Esophagus (tissue), 2 donors: ENCODE results near the gene SLC35F1. TPM values are rescaled to one million over a fixed set of nuclear protein-coding genes. Genes with fewer than 3 reads are reported as not detected.

Experiments
- H3K27ac ChIP-seq, 2 donors: one replicate each; pipeline ENCODE4 v1.5.1; 2013; ENCODE audit warnings: low read depth in 2 of 2, mild to moderate bottlenecking in 2 of 2, inconsistent platforms in 1 of 2, low read length in 1 of 2, moderate library complexity in 1 of 2
- H3K27me3 ChIP-seq, 2 donors: one replicate each; pipeline ENCODE4 v1.6.1; 2013; ENCODE audit warnings: low read length in 2 of 2, control low read depth in 1 of 2, mild to moderate bottlenecking in 1 of 2; ENCODE audit not compliant: insufficient read depth in 2 of 2, control insufficient read depth in 1 of 2
- H3K36me3 ChIP-seq, 2 donors: one replicate each; pipeline ENCODE4 v1.6.1; 2013; ENCODE audit warnings: low read length in 1 of 2; ENCODE audit not compliant: control insufficient read depth in 2 of 2, insufficient read depth in 2 of 2
- H3K4me1 ChIP-seq, 2 donors: one replicate each; pipeline ENCODE4 v1.6.1; 2013; ENCODE audit warnings: low read length in 1 of 2; ENCODE audit not compliant: control insufficient read depth in 2 of 2, insufficient read depth in 2 of 2
- H3K4me3 ChIP-seq, 2 donors: one replicate each; pipeline ENCODE4 v1.5.1; 2013; ENCODE audit warnings: low read length in 2 of 2, mild to moderate bottlenecking in 2 of 2, low read depth in 1 of 2, moderate library complexity in 1 of 2
- H3K9me3 ChIP-seq, 2 donors: one replicate each; pipeline ENCODE4 v1.6.1; 2013; ENCODE audit warnings: mild to moderate bottlenecking in 2 of 2, low read depth in 1 of 2, low read length in 1 of 2, moderate library complexity in 1 of 2; ENCODE audit not compliant: control insufficient read depth in 2 of 2, insufficient read depth in 1 of 2
- WGBS, 2 donors: extraction: QIAGEN DNeasy Blood & Tissue Kit; methylation state at CpG; one replicate each; pipeline ENCODE4 v1.1.7; 2013; 5-methylcytosine and 5-hydroxymethylcytosine counted together
- polyA plus RNA-seq, 2 donors: library from polyadenylated mRNA; stranded (reverse); fragments of 200-250 nt; gene quantifications; one replicate each; pipeline ENCODE4 v1.2.3, GENCODE V29; 2013
- donor health status: healthy with polysubstance abuse.
- donor health status: Bipolar disorder and iron deficiency.

SLC35F1 gene
- polyA plus RNA-seq, 2 donors, result 0.08 to 0.13 TPM

DNA sequence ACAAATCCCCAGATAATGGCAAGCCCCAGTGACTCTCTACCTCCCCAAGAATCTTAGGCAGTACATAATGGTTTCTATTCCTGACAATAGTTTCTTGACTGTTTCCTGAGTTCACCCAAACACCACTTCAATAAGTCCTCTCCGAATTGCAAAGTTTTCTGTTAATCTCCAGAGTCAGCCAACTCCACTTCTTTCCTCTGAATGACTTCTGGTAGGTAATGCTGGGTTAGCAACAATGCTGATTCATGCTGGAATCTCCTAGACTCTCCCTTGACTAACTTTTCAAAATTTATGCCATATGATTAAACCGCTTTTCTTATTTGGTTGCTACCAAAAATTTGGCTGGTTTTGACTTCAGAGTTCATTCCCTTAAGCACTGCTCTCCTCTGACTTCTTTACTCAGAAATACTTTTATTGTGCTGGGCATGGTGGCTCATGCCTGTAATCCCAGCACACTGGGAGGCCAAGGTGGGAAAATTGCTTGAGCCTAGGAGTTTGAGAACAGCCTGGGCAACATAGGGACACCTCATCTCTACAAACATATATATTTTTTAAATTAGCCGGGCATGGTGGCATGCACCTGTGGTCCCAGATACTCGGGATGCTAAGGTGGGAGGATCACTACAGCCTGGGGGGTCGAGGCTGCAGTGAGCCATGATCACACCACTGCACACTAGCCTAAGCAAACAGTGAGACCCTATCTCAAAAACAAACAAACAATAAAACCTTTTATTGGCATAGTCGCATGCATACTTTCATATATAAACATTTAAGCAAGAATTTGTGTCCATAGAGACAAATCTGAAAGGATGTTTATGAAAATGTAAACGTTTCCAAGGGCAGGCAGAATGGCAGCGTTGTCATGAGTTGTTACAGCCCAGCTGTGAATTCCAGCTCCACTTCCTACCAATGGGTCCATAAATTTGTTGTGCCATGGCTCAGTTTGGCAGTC lies 391.7 kb downstream of the SLC35F1 start:
- 52 to 54% methylated on average over 8 of the region's 8 CpGs for WGBS, 2 donors
- no peaks in the 10 kb centered on the region for H3K36me3 ChIP-seq
- H3K27me3 ChIP-seq, result no peaks in the 10 kb centered on the region
- H3K4me3 ChIP-seq, result no peak overlapping the region
- H3K9me3 ChIP-seq, result no peaks in the 10 kb centered on the region
- H3K4me1 ChIP-seq, result no peaks in the 10 kb centered on the region
- no peak overlapping the region for H3K27ac ChIP-seq

DNA sequence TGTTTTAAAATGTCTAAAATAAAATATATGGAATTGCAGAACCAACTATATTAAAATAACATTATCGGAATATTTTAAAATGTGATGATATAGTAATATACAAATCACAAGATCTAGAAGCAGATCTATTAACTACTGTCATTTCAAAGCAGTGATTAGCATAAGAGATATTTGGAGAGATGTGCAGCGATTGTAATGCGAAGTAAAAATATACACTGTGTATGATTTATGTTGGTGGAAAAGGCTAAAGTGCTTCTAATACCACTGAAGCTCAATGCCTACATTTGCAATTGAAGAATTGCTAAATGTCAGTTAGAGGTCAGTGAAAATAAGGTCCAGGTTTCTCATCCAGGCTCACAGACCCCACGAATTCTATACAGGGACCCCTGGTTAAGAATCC lies 392.4 kb downstream of the SLC35F1 start:
- Histone ChIP-seq H3K27me3 (no peaks in the 10 kb centered on the region), H3K36me3 (no peaks in the 10 kb centered on the region), H3K4me1 (no peaks in the 10 kb centered on the region), H3K27ac (no peak overlapping the region), H3K9me3 (no peaks in the 10 kb centered on the region), H3K4me3 (no peak overlapping the region)
- WGBS, 2 donors, result 66 to 74% methylated on average over 4 of the region's 4 CpGs

DNA sequence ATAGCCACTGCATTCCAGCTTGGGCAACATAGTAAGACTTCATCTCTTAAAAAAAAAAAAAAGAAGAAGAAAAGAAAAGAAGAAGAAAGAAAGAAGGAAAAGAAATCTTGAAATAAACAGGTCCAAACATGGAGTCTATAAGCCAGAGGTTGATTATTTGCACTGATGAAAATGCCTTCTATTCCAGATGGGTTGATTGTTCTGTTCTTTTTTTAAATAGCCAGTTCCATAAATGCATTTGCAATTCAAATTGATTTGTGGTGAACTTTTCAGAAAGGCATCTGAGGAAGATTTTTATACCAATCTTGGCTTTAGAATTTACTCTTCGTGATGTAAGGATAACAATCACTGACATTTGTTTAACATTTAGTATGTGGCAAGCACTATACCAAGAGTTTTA lies 397.3 kb downstream of the SLC35F1 start:
- Histone ChIP-seq H3K27me3 (no peaks in the 10 kb centered on the region), H3K36me3 (no peaks in the 10 kb centered on the region), H3K9me3 (no peaks in the 10 kb centered on the region), H3K4me1 (peaks cover 0 to 2% of the 10 kb centered on the region in 2 donors), H3K27ac (no peak overlapping the region), H3K4me3 (no peak overlapping the region)
- WGBS, 2 donors, result 74 to 83% methylated on average over 1 of the region's 1 CpG

DNA sequence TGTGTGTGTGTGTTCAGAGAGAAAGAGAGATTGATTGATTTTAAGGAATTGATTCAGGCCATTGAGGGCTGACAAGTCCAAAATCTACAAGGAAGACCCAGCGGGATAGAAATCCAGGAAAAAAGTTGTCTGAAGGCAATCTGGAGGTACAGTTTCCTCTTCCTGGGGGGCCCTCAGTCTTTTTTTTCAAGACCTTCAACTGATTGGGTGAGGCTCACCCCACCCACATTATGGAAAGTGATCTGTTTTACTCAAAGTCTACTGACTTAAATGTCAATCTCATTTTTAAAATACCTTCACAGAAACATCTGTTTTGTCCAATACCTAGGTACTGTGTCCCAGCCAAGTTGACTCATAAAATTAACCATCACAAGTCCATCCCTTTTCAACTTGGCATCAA lies 398.0 kb downstream of the SLC35F1 start:
- Histone ChIP-seq H3K9me3 (no peaks in the 10 kb centered on the region), H3K27ac (no peak overlapping the region), H3K4me1 (peaks cover 0 to 2% of the 10 kb centered on the region in 2 donors), H3K4me3 (no peak overlapping the region), H3K27me3 (no peaks in the 10 kb centered on the region), H3K36me3 (no peaks in the 10 kb centered on the region)
- WGBS, 2 donors, result 90 to 96% methylated on average over 1 of the region's 1 CpG

DNA sequence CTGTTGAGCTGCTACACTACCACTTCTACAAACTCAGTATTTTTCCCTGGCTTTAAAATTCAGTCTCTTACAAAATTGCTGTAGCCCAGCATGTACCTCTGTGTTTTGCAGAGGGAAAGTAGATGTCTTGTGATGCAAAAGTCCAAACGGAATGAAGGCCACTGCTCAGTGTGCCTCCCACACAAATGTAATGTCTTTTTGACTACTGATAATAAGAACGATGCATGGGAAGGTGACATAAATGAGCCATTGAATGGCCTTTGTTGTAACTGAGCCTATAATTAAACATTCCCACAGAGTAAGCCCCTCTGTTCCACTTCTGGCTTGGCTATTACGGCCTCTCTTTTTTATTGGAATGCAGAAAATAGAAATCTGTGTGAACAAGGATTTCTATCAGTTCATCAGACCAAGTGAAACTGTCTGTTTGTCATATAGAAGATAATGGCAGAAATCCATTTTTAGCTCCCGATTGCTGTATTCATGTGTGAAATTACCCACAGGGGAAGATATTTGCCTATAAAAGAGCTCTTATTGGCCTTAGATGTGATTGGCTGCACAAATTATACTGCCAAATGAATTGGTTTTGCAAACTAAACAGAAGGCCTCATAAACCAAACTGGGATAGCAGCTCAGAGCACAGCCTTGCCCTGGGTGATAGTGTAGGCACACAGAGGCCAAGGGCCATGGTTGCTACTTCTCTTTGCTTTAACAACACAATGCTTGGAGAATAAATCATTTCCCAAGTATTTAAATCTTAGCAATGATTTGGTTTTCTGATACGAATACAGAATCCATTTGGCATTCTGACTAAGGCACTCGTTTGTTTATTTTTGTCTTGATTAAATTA lies 399.6 kb downstream of the SLC35F1 start:
- WGBS, 2 donors, result 49 to 58% methylated on average over 6 of the region's 6 CpGs
- H3K9me3 ChIP-seq, result no peaks in the 10 kb centered on the region
- no peaks in the 10 kb centered on the region for H3K36me3 ChIP-seq
- no peak overlapping the region for H3K27ac ChIP-seq
- H3K4me1 ChIP-seq, result peaks cover 0 to 2% of the 10 kb centered on the region in 2 donors
- no peak overlapping the region for H3K4me3 ChIP-seq
- H3K27me3 ChIP-seq, result no peaks in the 10 kb centered on the region

DNA sequence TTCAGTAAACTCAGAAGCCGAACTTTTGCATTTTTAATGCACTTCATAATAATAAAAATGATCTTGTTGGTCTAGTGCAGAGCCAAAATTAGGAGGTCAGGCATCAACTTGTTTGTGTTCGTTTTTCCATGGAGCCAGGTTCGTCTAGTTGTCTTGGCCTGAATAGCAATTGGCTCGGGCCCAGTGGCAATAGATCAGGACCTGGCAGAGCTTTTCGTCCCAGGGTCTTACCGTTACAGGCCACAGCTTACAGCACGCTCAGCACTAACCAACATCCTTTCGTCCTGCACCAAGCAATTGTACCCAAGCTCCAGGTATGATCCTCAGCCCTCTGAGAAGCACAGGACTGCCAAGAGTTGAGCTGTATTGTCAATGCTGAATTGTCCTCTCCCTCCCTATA lies 400.5 kb downstream of the SLC35F1 start:
- H3K9me3 ChIP-seq, result no peaks in the 10 kb centered on the region
- peaks cover 0 to 2% of the 10 kb centered on the region in 2 donors for H3K4me1 ChIP-seq
- no peaks in the 10 kb centered on the region for H3K27me3 ChIP-seq
- 34 to 45% methylated on average over 8 of the region's 8 CpGs for WGBS, 2 donors
- H3K4me3 ChIP-seq, result no peak overlapping the region
- H3K36me3 ChIP-seq, result no peaks in the 10 kb centered on the region
- H3K27ac ChIP-seq, result no peak overlapping the region

DNA sequence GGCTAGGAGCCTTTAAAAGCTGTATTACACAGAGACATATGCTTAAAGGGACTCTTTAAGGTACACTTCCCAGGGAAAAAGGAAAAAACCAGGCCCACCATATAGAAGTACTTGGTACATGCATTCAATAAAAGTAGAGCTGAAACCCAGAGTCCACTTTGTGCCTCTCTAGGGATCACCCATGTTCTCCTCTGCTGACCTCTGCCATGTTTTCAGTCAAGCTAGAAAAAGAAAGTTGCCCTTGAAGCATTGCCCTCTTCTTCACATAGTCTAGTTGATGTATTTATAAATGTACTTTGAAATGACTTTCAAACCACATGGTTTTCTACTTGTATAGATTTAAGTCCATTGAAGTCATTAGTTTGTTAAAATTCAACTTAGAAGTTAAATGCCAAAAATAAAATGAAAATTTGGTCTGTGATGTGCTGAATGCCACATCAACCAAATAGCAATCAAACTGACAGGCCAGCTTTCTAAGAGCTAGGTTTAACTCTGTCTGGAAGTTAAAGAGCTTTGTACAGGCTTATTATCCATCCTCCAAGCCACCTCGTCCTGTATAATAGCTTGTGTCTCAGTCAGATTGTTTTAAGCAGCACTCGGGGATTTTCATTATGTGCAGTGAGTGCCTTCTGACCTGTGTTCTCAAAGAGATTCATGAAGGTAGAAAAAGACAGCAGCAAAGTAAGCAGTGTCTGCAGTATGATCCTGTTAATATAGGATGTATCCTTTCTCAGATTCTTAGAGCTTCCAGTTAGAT lies 402.5 kb downstream of the SLC35F1 start:
- Histone ChIP-seq H3K36me3 (no peaks in the 10 kb centered on the region), H3K4me1 (peaks cover 0 to 2% of the 10 kb centered on the region in 2 donors), H3K4me3 (no peak overlapping the region), H3K27me3 (no peaks in the 10 kb centered on the region), H3K27ac (no peak overlapping the region), H3K9me3 (no peaks in the 10 kb centered on the region)
- 63 to 66% methylated on average over 2 of the region's 2 CpGs for WGBS, 2 donors

DNA sequence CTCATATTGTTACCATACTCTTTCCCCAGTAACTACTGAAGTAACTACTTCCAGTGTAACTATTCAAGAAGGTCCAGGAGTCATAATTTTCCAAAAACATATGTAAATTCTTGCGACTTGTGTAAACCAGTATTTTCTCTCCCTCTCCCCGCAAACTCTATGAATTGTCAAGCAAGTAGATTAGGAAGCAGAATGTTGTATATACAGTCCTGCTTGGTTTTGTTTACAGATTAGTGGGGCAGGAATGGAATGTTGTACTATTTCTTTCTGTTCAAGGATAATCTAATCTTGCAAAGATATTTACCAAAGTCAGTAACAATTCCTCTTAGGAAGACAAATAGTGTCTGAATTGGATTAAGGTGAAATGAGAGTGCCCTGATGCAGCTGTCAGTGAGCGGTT lies 406.1 kb downstream of the SLC35F1 start:
- H3K36me3 ChIP-seq, result no peaks in the 10 kb centered on the region
- no peaks in the 10 kb centered on the region for H3K4me1 ChIP-seq
- no peak overlapping the region for H3K27ac ChIP-seq
- H3K27me3 ChIP-seq, result no peaks in the 10 kb centered on the region
- H3K9me3 ChIP-seq, result no peaks in the 10 kb centered on the region
- WGBS, 2 donors, result 69 to 80% methylated on average over 3 of the region's 3 CpGs
- H3K4me3 ChIP-seq, result no peak overlapping the region

DNA sequence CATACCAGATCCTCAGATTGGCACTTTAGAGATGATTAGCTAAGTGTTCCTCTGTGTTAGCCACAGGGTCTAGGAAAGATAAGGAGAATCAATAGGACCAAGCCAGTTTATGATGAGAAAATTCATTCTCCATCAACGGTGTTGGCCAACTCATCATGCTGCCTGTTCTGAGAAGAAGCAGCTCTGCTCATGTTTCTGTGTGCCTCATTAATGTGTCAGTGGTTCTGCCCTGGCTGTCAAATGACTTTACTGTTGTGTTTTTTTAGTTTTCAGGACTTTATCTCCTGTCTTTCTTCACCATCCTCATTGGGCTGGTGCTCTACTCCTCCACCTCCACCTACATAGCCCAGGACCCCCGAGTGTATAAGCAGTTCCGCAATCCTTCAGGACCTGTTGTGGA lies 406.7 kb downstream of the SLC35F1 start:
- no peaks in the 10 kb centered on the region for H3K4me1 ChIP-seq
- no peaks in the 10 kb centered on the region for H3K36me3 ChIP-seq
- H3K9me3 ChIP-seq, result no peaks in the 10 kb centered on the region
- H3K27ac ChIP-seq, result no peak overlapping the region
- no peak overlapping the region for H3K4me3 ChIP-seq
- H3K27me3 ChIP-seq, result no peaks in the 10 kb centered on the region
- 78 to 80% methylated on average over 3 of the region's 3 CpGs for WGBS, 2 donors
